HUES6 (cell line): ENCODE measurements around the gene CPT1C.

Experiments used
- H3K27ac ChIP-seq: 2 replicates; pipeline ENCODE4 v1.7.0; 2013; ENCODE audit warnings: low read depth, mild to moderate bottlenecking, low read length, inconsistent platforms
- H3K27me3 ChIP-seq: 2 replicates; pipeline ENCODE4 v1.6.1; 2013; ENCODE audit warnings: low read length; ENCODE audit not compliant: control insufficient read depth, insufficient read depth
- H3K36me3 ChIP-seq: 2 replicates; pipeline ENCODE4 v1.6.1; 2013; ENCODE audit warnings: low read length; ENCODE audit not compliant: control insufficient read depth, insufficient read depth
- H3K4me1 ChIP-seq: 2 replicates; pipeline ENCODE4 v1.6.1; 2013; ENCODE audit warnings: low read length; ENCODE audit not compliant: control insufficient read depth, insufficient read depth
- H3K4me3 ChIP-seq: 2 replicates; pipeline ENCODE4 v1.5.1; 2013; ENCODE audit warnings: low read depth, low read length
- H3K9ac ChIP-seq: one replicate; pipeline ENCODE4 v1.6.1; 2013; ENCODE audit warnings: mild to moderate bottlenecking, low read length
- H3K9me3 ChIP-seq: 2 replicates; pipeline ENCODE4 v1.6.1; 2013; ENCODE audit warnings: low read depth, low read length; ENCODE audit not compliant: control insufficient read depth, insufficient read depth

The CPT1C gene

GRCh38 chr19:49763230-49763629, 72.3 kb downstream of the CPT1C start, which contains the start of gene TSKS:
Gene TSKS, minus strand, starts transcription at chr19:49763306. Its CDS starts 59 bp downstream, at chr19:49763247.
- Histone ChIP-seq H3K4me1 (peaks cover 16% of the 10 kb centered on the region), H3K9me3 (no peaks in the 10 kb centered on the region), H3K4me3 (no peak within 1 kb of the TSS), H3K9ac (no peak within 1 kb of the TSS), H3K36me3 (no peaks in the 10 kb centered on the region), H3K27me3 (no peaks in the 10 kb centered on the region), H3K27ac (no peak within 1 kb of the TSS)
